Embryonic facial prominence (tissue), 1 donor: ENCODE measurements around the gene SVIL.
A peak's percentile ranks its signal among the peaks of the same experiment; 100 is the strongest.
"Not testable (repeated sequence)": the region's sequence is repeated elsewhere in the genome, so short reads cannot be mapped to it uniquely, and the experiment has no call there.

Experiments used
- DNase-seq: peaks from one replicate; pipeline ENCODE4 v3.0.0-alpha.2; 2016; ENCODE audit errors: extremely low spot score

The SVIL gene

DNA sequence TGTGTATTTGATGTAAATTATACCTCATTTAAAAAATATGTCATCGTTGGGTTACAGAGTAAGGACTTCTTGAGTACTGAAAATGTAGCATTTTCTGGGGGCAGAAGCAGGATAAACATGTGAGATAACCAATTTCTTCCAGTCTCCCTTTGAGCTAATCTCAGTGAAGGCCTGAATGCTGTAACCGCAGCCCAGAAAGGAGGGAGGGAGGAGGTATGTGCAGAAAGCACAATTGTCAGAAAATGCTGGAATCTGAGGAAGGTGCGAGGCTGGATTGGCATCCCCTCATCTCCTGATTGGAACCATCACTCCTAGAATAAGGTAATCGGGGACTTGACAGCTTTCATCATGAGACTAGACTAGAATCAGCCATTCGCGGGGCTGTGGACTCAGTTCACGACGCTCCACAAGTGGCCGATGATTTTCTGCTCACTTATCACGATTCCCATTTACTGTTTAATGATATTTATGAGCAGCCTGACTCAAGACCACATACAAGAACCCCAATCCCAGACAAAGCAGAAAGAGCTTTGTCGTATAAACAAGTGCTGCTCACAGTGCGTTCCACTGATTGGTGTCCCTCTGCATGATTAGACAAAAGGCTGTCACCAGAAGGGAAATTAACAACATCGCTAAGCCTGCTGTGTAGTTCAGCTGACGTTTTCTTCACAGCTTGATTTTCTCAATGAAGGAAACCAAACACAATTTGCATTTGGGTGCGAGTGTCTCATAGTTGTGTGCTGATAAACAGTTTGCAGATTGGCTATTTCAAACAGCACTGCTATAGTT lies 93.2 kb downstream of the SVIL start:
- DNase-seq = no peak

DNA sequence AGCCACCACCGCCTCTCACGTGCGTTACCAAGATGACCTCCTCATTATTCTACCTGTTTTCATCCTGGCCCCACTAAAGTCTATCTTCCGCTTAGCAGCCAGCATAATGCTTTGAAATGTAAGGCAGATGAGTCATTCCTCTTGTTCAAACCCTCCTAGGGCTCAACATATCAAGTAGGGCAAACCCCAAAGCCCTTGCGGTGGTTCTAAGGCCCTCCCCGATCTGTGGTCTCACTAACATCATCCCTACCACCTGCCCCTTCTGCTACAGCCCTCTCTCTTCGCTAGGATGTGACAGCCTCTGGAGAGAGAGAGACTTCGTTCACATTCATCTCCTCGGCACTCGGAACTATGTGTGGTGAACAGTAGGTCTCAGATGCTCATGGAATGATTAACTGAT lies 94.8 kb downstream of the SVIL start:
- no peak for DNase-seq

DNA sequence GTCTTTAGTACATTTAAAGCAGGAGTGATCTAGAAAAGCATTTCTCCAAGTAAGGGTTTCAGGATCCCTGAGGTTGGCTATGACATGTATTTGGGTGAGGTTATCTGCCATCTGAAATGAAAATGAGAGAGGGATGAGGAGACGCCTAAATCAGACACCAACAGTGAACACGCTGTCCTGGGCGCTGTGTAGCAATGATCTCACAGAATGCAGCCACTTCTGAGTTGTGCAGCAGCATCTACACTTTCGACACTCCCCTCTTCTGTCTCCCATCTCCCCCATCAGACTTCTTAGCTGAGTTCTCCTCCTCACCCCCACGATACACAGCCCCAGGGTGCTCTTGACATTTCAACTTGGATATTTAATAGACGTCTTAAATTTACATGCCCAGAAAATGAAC lies 95.4 kb downstream of the SVIL start:
- DNase-seq = no peak

DNA sequence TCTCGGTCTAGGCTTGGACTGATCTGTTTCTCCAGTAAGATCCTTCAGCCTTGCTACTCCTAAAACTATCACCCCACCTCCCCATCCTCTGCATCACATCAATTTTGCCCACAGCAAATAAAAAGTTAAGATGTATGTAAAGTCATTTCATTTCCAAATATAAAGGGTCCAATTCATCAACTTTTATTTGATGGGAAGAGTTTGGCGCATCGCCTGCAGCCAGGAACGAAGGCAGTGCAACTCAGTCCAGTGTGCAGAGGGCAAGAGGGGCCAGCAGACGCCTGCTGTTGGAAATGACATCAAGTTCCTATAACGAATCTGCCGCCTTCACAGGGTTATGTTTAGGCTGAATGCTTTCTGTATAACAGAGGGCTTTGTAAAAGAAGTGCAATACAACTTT lies 97.0 kb downstream of the SVIL start:
- DNase-seq = no peak

DNA sequence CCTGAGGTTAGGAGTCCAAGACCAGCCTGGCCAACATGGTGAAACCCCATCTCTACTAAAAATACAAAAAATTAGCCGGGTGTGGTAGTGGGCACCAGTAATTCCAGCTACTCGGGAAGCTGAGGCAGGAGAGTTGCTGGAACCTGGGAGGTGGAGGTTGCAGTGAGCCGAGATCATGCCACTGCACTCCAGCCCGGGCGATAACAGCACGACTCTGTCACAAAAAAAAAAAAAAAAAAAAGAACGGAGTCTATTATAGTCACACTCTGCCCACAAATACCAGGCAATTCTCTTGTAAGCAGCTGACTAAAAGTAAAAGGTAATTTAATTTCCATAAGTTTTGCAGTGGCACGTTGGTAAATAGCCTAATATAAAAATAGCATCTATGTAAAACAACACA lies 98.1 kb downstream of the SVIL start:
- DNase-seq = not testable (repeated sequence)

DNA sequence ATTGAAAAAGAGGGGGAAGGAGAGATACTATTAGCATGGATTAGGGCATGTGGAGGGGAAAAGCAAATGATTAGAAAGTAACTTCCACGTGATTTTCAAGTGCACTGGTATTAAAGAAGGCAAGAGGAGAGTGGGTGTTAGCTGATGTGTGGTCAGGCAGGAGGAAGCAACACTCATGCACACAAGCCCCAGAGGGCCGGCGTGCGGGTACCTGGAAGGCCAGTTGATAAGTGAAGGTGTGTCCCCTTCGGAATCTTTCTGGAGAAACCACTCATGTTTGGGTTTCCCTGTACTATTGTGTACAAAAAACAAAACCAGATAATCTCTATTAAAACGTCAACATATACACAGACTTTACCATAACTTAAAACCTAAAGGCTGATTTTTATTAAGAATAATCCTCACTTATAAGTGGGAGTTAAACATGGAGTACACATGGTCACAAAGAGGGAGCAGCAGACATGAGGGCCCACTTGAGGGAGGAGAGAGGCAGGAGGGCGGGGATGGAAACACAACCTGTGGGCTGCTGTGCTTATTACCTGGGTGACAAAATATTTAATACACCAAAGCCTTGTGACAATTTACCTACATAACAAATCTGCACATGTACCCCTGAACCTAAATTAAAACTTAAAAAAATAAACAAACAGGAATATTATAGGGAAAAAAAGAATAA lies 98.9 kb downstream of the SVIL start:
- DNase-seq = no peak

DNA sequence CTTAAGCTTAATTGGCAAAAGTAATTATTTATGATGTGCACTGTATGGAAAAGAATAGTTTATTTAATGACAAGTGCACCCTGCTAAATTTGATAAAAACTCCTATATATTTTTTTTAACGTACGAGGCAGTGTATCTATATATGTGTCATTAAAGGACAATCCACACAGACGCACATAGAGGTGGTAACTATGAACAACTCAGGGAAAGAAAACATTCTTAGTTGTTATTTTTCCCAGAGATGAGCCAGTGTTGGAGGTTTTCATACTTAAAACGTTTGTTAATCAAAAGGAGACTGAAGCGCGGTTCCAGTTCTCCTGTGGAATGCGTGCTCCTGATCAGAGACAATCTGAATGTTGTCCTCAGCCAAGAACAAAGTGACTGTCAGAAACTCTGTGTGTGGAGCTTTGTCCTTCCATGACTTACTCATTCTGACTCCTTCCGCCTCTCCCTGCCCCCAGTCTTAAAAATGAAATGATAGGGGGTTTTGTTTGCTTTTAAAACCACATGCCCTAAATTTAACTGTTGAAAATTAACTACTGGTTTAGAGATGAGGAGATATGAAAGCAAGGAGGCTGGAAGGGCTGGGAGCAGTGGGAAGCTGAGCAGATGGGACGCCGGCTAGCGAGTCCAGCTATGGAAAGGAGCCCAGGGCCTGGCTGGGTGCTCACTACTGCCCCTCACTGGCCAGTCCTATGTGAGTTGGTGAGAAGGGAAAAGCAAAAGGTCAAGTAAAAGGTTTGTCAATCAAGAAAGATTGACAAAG lies 99.6 kb downstream of the SVIL start:
- DNase-seq = peak; percentile 8

DNA sequence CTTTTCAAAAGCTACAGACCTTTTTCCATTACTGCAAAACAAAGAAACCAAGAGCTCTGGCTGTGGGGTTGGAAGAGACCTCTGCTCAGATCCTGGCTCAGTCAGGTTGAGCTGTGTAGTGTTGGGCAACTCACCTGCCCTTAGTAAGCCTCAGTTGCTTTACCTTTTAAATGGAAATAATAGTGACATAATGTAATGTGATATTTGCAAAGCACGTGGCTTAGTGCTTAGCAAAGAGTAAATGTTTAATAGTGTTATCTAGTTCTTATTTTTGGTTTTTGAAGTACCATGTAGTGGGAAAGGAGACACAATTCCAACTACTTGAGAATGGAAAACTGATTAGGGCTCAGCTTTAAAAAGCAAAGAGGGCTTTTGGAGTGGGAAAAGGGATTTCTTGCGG lies 100.2 kb downstream of the SVIL start:
- no peak for DNase-seq

DNA sequence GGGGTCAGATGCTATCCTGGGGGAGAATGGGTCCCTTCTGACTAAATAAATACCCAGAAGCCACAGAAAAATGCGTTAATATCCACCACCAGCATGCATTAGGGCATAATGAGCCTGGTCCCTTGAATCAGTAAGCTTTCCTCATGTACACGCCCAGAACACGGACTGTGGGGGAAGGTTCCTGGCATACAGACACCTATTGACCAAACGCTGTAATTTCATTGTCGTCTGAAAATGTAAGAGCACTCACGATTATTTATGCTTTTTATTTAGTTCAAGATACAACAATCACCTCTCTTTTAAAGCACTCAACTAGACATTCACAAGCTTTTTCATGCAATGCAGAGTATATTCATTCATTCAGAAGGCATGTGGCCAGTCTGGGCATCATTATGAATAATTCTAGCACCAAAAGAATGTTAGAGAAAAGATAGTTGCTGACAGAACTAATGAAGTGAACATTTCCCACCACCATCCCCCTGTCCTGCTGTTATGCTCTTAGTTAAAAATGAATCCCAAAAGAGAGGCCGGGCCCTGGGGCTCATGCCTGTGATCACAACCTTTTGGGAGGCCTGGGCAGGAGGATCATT lies 101.0 kb downstream of the SVIL start:
- DNase-seq = no peak

DNA sequence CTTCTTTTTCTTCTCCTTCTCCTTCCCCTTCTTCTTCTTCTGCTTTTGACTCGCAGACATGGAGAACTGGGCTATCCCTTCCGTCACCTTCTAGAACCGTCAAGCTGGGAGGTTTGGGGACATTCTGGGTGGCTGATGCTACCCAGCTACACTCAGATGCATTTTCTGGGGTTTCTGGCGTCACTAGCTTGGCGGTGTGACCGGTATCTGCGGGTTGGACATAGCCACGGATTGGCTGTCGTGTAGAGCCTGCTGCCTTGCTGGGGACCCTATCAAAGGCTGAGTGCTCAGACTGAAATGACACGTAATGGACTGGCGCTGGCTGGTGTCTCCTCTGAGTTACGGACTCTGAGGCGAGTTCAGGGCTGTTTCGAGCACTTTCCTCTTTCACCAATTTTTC lies 101.7 kb downstream of the SVIL start:
- no peak for DNase-seq

DNA sequence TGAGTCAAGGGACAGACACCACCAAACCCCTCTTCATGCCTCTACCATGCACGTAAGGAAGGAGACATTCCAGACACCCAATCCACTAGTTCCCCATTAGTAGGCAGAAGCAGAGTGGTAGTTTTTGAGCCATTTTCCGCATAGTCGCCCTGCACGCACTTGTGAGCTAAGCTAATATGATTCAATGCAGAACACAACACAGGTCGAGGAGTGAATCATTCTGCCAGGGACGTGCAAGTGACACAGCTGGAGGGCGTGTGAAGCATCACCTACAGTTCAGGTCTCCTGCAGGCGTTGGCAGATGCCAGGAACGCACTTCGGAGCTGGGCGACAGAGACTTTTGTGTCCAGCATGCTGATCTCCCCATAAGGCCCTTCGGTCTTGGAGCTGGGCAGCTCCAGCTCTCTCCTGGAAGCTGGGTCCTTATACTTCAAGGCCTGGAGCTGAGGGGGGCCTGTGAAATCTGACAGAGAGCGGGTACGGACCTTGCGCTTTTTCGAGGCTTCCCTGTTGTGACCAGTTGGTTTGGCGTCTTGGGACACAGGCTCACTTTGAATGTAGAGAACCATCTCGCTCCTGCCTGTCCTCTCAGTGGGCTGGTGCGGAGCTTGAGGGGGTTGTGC lies 102.4 kb downstream of the SVIL start:
- no peak for DNase-seq

DNA sequence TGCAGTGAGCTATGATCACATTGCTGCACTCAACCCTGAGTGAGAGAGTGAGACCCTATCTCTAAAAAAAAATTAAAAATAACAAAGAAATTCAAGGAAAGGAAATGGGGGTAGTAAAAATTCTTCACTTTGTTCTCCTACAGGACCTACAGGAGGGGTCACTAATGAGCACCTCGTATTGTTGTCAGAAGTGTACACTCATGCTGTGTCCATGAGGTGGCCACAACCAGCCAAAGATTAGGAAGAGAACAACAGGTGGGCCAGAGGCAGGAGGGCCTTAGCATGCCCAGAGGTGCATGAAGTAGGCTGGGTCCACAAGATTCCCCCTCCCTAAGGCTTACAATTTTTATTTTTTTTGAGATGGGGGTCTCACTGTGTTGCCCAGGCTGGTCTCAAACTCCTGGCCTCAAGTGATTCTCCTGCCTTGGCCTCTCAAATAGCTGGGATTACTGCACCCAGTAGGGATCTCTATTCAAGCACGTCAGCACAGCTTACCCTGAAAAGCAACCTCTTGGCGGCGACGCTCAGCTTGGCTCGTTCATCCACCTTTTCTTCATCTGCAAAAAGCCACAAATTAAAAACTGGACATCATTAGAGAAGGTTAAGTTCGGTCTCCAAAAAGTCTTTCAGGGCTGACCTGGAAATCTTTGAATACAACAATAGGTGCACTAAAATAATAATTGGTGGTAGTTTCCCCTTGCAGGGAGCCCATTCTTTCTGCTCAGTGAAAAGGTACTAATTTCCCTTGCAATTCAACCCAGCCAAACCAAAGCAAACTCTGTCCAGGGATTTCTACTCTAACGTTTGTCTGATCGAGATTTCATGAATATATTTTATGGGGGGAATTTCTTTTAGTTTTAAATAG lies 104.4 kb downstream of the SVIL start:
- DNase-seq = no peak

DNA sequence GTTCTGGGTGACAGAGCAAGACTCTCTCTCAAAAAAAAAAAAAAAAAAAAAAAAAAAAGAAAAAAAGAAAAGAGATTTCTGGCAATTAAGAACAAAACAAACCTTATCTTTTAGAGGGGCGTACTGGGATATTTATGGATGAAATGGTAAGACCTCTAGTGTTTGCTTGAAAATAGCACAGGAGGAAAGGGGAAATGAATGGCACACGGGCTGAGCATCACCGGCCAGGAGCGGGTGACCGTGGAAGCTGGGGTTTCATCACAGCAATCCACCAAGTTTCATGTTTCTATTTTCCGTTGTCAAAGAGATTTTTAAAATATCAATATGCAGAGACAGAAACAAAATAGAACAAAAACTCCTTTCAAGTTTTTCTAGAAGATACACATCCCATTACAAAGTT lies 105.6 kb downstream of the SVIL start:
- DNase-seq = peak; percentile 2

DNA sequence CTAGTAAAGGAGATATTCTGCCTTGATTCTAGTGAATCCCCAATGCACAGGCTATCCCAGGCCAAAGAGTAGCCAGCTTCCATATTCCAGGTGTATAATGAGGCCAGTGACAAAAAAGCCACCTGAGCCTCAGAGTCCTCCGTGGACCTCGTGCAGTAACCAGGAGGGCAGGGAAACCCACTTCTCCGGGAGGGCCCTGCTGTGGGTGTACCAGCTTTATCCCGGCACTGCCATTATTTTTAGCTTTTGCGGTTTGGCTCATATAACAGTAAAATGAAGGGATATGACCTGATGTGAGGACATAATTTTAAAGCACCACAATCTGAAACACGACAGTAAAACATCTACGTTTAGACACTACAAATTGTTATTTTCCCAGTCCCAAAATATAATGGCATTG lies 109.0 kb downstream of the SVIL start:
- DNase-seq = no peak

DNA sequence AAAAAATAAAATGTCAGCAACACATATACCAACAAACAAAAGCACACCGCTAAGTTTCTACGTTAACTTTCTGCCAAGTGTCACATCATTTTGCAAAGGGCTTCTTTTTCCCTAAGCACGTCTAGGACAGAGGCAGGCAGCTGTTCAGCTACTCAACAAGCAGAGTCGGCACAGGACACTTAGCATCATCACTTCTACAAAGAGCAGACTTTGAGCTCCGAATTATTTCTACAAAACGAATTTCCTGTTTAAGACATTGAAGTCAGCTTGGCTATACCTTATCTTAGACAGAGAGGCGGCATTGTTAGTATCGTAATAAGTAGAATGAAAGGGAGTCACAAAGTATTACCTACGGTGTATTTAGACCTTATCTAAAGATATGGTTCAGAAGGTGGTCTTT lies 110.1 kb downstream of the SVIL start:
- DNase-seq = no peak

DNA sequence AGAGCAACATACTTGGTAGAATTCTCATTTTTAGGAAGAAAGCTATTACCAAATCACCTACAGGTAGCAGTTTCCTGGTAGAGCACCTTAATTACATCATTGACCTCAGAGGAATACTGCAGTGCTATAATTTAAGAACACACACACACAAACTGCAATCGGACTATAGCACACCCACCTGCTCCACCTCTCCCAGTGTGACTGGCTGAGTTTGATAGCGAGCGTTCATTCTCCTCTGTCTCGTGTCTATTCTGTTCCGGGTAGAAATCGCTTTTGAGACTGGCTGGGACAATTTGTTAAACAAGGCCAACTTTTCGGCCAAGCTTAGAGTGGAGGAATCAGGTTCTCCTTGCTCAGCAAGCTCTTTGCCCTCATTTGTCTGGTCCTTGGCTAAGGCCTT lies 110.5 kb downstream of the SVIL start:
- no peak for DNase-seq

DNA sequence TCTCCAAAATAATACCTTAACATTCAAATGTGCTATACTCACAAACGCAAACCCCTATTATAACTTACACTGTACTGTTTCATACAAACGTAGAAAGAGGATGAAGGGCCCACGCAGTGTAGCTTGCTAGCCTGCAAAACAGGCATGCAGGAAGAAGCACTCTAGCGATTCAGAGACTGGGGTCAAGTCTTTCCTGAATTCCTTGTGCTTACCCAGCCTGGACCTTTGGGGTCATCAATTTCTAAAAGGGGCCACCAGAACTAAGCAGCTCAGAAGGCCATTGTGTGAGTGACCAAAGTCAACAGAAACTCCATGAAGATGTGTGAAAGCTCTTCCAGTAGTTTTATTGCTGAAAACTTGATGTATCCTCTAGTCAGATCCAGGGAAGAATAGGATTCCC lies 111.9 kb downstream of the SVIL start:
- no peak for DNase-seq

DNA sequence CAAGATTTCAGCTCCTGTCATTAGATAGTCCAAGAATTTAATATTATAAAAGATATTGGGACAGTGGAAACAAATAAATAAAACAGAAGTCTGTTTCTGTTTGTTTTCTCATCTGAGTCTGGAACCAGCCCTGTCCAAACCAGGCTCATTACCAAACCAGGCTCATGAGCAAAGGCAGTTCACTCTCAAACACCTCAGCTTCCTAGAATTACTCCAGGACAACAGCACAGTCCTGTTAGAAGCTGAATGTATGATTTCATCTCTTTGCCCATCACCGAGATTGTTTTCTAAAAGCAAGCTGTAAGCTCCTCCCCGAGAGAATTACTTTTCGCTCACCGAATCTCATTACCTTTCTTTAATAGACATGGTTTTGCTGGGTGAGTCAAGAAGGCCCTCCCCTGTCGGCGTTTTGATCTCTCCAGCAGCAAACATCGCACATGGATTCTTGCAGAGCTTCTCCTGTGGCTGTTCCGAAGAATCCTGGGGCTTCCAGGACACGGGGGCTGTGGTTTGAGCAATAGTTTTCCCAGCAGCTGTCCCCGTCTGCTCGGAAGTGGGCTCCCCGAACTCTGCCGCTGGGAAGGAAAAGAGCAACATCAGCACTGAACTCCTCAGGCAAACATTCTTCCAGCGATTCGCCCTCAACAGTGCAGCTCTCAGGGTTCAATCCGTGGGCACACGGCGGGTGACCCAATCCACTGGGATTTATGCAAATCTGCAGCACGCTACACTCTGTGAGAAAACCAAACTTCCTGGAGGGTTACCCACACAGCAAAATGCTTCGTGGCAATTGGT lies 112.5 kb downstream of the SVIL start:
- no peak for DNase-seq

DNA sequence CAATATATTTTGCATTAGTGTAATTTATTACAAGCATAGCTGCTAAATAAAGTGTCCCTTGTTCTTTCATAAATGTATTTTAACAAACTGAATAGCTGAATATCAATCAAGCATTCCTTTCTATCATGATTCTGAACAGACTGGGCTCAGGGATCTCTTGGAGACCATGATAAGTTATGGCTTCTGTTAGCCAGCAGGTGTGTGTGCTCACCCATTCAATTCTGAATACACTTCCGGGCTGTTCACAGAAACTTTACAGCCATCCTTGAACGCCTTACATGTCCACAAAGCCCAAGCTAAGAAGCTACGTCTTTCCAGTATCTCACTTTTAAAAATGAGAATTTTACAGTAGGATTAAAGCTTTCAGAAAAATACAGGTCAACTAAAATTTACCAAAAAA lies 115.1 kb downstream of the SVIL start:
- DNase-seq = no peak

DNA sequence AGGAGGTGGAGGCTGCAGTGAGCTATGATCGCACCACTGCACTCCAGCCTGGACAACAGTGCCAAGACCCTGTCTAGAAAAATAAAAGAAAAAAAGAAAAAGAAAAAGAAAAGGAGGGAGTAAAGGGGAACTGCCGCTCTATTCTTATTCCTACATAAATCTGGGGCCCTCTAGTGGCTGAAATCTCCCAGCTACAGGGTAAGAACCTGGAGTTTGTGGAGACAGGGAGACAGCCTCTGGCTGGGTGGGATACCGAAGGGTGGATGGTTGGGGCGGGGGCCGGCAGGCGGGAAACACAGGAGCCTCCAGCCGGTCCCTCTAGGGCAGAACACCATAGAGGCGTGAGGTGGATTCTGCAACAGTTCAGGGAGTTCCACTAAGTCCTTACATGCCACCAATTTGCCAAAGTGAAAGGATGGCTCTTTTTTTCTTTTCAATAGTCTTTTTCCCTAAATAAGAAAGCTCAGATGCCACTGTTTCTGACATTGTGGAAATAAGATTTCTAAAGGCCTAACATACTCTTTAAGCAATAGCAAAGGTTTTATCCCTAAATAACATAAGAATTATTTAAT lies 117.3 kb downstream of the SVIL start:
- no peak for DNase-seq
